ENCODE measurements around the gene CFAP161.

CFAP161 gene

DNA sequence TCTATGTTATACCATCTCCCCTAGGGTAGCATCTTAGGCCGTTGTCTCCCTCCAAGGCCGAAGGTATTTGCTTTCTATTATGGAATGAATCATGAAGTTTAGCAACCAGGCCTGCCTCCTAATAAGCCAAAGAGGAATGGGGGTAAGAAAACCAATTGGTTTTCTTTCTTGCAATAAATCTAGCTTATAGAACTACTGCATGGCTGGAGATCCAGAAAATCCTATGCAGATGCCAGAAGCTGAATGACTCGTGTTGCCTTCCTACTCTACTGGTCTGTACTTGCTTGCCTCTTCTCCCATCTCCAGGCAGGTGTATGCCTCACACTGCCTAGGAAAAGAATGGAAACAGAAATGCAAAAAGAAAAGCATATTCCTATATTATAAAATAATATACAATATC lies 31.5 kb downstream of the CFAP161 start:
- TF ChIP-seq, protein P1, sequence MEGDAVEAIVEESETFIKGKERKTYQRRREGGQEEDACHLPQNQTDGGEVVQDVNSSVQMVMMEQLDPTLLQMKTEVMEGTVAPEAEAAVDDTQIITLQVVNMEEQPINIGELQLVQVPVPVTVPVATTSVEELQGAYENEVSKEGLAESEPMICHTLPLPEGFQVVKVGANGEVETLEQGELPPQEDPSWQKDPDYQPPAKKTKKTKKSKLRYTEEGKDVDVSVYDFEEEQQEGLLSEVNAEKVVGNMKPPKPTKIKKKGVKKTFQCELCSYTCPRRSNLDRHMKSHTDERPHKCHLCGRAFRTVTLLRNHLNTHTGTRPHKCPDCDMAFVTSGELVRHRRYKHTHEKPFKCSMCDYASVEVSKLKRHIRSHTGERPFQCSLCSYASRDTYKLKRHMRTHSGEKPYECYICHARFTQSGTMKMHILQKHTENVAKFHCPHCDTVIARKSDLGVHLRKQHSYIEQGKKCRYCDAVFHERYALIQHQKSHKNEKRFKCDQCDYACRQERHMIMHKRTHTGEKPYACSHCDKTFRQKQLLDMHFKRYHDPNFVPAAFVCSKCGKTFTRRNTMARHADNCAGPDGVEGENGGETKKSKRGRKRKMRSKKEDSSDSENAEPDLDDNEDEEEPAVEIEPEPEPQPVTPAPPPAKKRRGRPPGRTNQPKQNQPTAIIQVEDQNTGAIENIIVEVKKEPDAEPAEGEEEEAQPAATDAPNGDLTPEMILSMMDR (IDR thresholded peaks at IDR 0.05; ENCODE audit: borderline replicate concordance, insufficient read depth, low read depth, low read length) = no peak
- no peak overlapping the region for H3K4me3 ChIP-seq (ENCODE audit: low read depth, low read length)

DNA sequence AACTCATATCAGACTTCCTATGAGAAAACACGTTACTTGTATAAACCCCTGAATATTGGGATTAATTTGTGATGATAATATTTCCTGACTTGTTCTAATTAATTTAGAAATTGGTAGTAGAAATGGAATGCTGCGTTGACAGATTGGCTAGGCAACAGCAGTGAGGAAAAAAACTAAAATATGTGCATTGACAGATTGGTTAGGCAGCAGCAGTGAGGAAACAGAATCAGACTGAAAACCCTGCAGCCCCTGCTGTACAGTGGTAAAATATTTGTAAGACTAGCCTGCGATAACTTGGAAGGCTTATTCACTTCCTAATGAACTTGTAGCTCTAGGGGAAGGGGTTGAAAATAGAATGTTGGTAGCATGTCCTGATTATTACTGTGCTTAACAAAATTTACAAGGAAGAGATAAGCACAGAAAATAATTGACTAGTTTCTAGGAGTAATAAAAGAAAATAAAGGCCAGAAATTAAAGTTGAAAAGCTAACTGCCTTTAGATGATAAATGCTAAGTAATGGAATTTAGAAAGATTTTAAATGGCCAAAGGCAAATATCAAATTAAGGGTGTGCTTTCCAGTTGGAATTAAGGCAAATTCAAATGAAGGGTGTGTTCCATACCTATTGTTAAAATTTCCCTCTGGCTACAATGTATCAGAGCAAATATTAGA lies 32.7 kb downstream of the CFAP161 start:
- no peak overlapping the region for H3K4me3 ChIP-seq (ENCODE audit: low read depth, low read length)
- TF ChIP-seq, protein P1 (IDR thresholded peaks at IDR 0.05; ENCODE audit: borderline replicate concordance, insufficient read depth, low read depth, low read length) = no peak

DNA sequence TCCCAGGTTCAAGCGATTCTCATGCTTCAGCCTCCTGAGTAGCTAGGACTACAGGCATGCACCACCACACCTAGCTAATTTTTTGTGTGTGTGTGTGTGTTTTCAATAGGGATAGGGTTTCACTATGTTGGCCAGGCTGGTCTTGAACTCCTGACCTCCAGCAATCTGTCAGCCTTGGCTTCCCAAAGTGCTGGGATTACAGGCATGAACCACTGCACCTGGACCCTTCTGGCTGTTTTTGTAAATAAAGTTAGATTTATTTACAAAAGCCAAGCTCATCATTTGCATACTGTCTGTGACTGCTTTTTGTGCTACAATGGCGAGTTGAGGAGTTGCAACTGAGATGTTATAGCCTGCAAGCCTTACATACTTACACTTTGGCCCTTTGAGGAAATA lies 34.1 kb downstream of the CFAP161 start:
- H3K4me3 ChIP-seq (ENCODE audit: low read depth, low read length) = no peak overlapping the region
- TF ChIP-seq, protein P1 (IDR thresholded peaks at IDR 0.05; ENCODE audit: borderline replicate concordance, insufficient read depth, low read depth, low read length) = no peak

DNA sequence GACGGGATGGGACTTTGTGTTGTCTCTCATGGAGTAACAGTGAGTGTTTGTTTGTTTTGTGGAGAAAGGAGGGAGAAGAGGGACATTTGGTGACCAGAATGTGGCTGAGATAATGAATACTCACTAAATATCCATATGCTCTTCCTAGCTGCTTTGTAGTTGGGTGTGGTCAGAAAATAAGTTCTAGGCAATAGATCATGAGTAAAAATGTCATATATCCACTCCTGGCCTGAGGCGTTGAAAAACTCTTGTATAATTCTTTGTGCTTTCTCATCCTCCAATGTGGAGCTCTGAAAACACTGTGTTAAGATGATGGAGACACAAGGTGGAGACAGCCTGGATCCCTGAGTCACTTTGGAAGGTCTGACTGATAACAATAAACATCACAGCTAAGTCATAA lies 34.6 kb downstream of the CFAP161 start:
- TF ChIP-seq, protein P1 (IDR thresholded peaks at IDR 0.05; ENCODE audit: borderline replicate concordance, insufficient read depth, low read depth, low read length) = no peak
- no peak overlapping the region for H3K4me3 ChIP-seq (ENCODE audit: low read depth, low read length)

DNA sequence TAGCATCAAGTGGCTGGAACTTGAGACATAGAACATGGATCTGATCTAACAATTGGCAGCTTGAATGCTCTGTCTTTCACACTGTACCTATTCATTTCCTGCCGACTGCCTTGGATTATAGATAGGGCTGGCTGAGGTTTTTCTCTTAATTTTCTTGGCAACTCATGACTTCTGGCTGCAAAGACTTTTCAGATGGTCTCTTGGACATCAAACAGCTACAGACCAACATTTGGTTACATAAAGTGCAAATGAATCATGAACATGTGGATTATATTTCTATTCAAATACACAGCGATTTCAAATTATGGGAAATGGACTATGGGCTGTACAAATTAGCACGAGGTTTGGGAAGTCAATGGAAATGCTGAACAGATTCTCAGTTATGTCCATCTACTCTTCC lies 36.4 kb downstream of the CFAP161 start:
- TF ChIP-seq, protein P1 (IDR thresholded peaks at IDR 0.05; ENCODE audit: borderline replicate concordance, insufficient read depth, low read depth, low read length) = no peak
- no peak overlapping the region for H3K4me3 ChIP-seq (ENCODE audit: low read depth, low read length)

DNA sequence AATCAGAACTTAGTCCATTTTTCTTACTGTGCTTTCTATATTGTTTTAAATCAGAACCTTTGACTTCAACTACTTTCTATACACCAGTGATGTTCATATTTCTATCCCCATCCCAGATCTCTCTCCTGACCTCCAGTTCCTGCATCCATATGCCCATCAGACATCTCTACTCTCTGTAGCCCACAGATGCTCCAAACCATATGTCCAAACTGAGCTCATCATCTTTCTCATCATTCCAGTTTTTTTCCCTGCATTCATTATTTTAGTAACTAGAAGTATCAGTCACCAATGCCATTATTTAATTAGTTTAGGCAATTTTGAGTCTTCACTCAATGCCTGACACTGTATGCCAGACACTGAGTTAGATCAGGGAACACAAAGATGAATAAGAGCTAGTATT lies 37.2 kb downstream of the CFAP161 start:
- TF ChIP-seq, protein P1 (IDR thresholded peaks at IDR 0.05; ENCODE audit: borderline replicate concordance, insufficient read depth, low read depth, low read length) = no peak

DNA sequence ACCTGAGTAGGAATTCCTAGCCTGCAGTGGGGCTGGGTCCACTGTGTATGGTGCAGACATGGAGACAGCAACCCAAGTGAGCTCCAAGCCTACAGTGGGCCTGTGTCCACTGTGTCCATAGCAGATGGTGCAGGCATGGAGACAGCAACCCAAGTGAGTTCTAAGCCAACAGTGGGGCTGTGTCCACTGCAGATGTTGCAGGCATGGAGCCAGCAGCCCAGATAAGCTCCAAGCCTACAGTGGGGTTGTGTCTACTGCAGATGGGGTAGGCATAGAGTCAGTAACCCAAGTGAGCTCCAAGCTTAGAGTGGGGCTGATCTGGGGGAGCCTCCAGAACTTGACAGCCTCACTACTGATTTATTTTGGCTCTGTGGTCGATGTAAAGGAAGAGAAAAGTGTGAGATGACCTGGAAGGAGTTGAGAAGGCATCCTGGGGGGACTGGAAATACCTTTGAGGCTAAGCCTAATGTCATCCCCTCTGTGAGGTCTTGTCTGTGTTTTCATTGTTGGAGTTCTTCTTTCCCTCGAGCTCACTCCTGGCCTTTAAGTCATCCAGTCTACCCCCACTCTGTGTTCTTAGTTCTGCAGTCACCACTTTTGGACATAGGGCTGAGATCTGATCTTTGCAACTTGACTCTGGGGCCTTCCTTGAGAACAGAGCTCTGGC lies 40.2 kb downstream of the CFAP161 start:
- TF ChIP-seq, protein P1 (IDR thresholded peaks at IDR 0.05; ENCODE audit: borderline replicate concordance, insufficient read depth, low read depth, low read length) = no peak
- H3K4me3 ChIP-seq (ENCODE audit: low read depth, low read length) = no peak overlapping the region

More for the DNA sequence above, 37.2 kb downstream of the CFAP161 start:
- H3K4me3 ChIP-seq (ENCODE audit: low read depth, low read length) = no peak overlapping the region

All from GM12875 (cell line).